IMR-90 (cell line): Measurements from ENCODE around the gene FNBP1L. TPM values are rescaled to one million over a fixed set of nuclear protein-coding genes. Genes with fewer than 3 reads are reported as not detected.

Experiments
- ATAC-seq: fragments of 200-7000 bp; cut with Tn5 transposase; 2 replicates; pipeline ENCODE4 v1.9.1; 2020; ENCODE audit warnings: low read depth, mild to moderate bottlenecking, moderate library complexity
- BruUV-seq: library from RNA; stranded (reverse); fragments of 400-500 nt; replicated peaks from 2 replicates; lab custom pipeline; 2021; lab: Mats Ljungman, UMichigan
- CTCF ChIA-PET: fragments of 300-600 bp; formaldehyde crosslinking; extraction: SDS; loops from one replicate; lab custom pipeline; 2021; ENCODE audit warnings: antibody characterized with exemption; lab: Yijun Ruan, JAX
- POLR2A ChIA-PET: fragments of 300-600 bp; sonication (Branson Sonifier 250); formaldehyde crosslinking; loops from one replicate; lab custom pipeline; 2022; ENCODE audit warnings: antibody characterized with exemption; ENCODE audit not compliant: unreplicated experiment; lab: Charles Lee
- DNase-seq: peaks from one replicate; pipeline ENCODE4 v3.0.0; 2013
- H2AFZ ChIP-seq: replicated peaks from 2 replicates; pipeline ENCODE3; 2013; ENCODE audit warnings: low read length, mild to moderate bottlenecking; ENCODE audit not compliant: poor library complexity
- H2AK5ac ChIP-seq: 2 replicates; pipeline ENCODE4 v1.6.1; 2013; ENCODE audit warnings: low read depth, low read length, inconsistent platforms
- H2AK9ac ChIP-seq: replicated peaks from 2 replicates; pipeline ENCODE3; 2013; ENCODE audit warnings: mild to moderate bottlenecking, low read depth, low read length, moderate library complexity; ENCODE audit not compliant: poor library complexity
- H2BK120ac ChIP-seq: 2 replicates; pipeline ENCODE4 v1.6.1; 2013; ENCODE audit warnings: low read depth, low read length, inconsistent platforms
- H2BK15ac ChIP-seq: 3 replicates; pipeline ENCODE4 v1.6.1; 2013; ENCODE audit warnings: low read depth, low read length, inconsistent platforms
- H2BK20ac ChIP-seq: 2 replicates; pipeline ENCODE4 v1.6.1; 2013; ENCODE audit warnings: low read depth, mild to moderate bottlenecking, inconsistent platforms, low read length, moderate library complexity
- H2BK5ac ChIP-seq: 2 replicates; pipeline ENCODE4 v1.6.1; 2013; ENCODE audit warnings: mild to moderate bottlenecking, low read depth, low read length, inconsistent platforms; ENCODE audit not compliant: poor library complexity, severe bottlenecking
- H3K14ac ChIP-seq: replicated peaks from 2 replicates; pipeline ENCODE4 v1.6.1; 2013; ENCODE audit warnings: low read depth, low read length, inconsistent platforms
- H3K18ac ChIP-seq: 2 replicates; pipeline ENCODE4 v1.6.1; 2013; ENCODE audit warnings: low read depth, low read length, control low read depth
- H3K23ac ChIP-seq: 2 replicates; pipeline ENCODE4 v1.6.1; 2013; ENCODE audit warnings: low read depth, low read length, inconsistent platforms
- H3K27ac ChIP-seq: 2 replicates; pipeline ENCODE4 v1.5.1; 2013; ENCODE audit warnings: mild to moderate bottlenecking, control low read depth, low read length; ENCODE audit not compliant: insufficient read depth
- H3K27me3 ChIP-seq: 2 replicates; pipeline ENCODE4 v1.6.1; 2013; ENCODE audit warnings: low read length; ENCODE audit not compliant: control insufficient read depth, insufficient read depth
- H3K36me3 ChIP-seq: 2 replicates; pipeline ENCODE4 v1.6.1; 2013; ENCODE audit warnings: low read length, mixed read lengths; ENCODE audit not compliant: control insufficient read depth, insufficient read depth
- H3K4ac ChIP-seq: 2 replicates; pipeline ENCODE4 v1.6.1; 2013; ENCODE audit warnings: low read depth, low read length, inconsistent platforms
- H3K4me1 ChIP-seq: 2 replicates; pipeline ENCODE4 v1.6.1; 2013; ENCODE audit warnings: low read length, mixed read lengths; ENCODE audit not compliant: control insufficient read depth, insufficient read depth
- H3K4me2 ChIP-seq: 2 replicates; pipeline ENCODE4 v1.6.1; 2013; ENCODE audit warnings: low read depth, mild to moderate bottlenecking, control low read depth, low read length, moderate library complexity
- H3K4me3 ChIP-seq: 2 replicates; pipeline ENCODE4 v1.5.1; 2013; ENCODE audit warnings: low read depth, mild to moderate bottlenecking, control low read depth, low read length, moderate library complexity; ENCODE audit not compliant: insufficient read depth
- H3K56ac ChIP-seq: 2 replicates; pipeline ENCODE4 v1.6.1; 2013; ENCODE audit warnings: low read length, inconsistent platforms; ENCODE audit not compliant: insufficient read depth; ENCODE audit errors: extremely low read depth
- H3K79me1 ChIP-seq, 2 experiments: 2 replicates each; pipeline ENCODE4 v1.6.1; 2013; ENCODE audit warnings: low read length in 2 of 2, inconsistent platforms in 1 of 2, low read depth in 1 of 2
- H3K9ac ChIP-seq: 2 replicates; pipeline ENCODE4 v1.6.1; 2013; ENCODE audit warnings: low read depth, low read length, control low read depth
- H3K9me1 ChIP-seq: 2 replicates; pipeline ENCODE4 v1.6.1; 2013; ENCODE audit warnings: low read length, inconsistent platforms; ENCODE audit not compliant: insufficient read depth
- H3K9me3 ChIP-seq: 2 replicates; pipeline ENCODE4 v1.6.1; 2013; ENCODE audit warnings: low read length; ENCODE audit not compliant: control insufficient read depth, insufficient read depth
- H4K20me1 ChIP-seq: 2 replicates; pipeline ENCODE4 v1.6.1; 2013; ENCODE audit warnings: low read length, inconsistent platforms; ENCODE audit not compliant: insufficient read depth
- H4K5ac ChIP-seq: 2 replicates; pipeline ENCODE4 v1.6.1; 2013; ENCODE audit warnings: mild to moderate bottlenecking, low read depth, low read length, control low read depth
- H4K8ac ChIP-seq, 2 experiments: 2 replicates each; pipeline ENCODE4 v1.6.1; 2013; ENCODE audit warnings: low read depth in 2 of 2, low read length in 2 of 2, control low read depth in 1 of 2, inconsistent platforms in 1 of 2
- H4K91ac ChIP-seq: 2 replicates; pipeline ENCODE4 v1.6.1; 2013; ENCODE audit warnings: low read depth, low read length, inconsistent platforms; ENCODE audit not compliant: insufficient read depth
- CHD1 ChIP-seq: IDR thresholded peaks from 2 replicates; pipeline ENCODE4 v1.6.1; 2012; ENCODE audit warnings: low read depth, low read length, improper control_type of control experiment
- CTCF ChIP-seq: conservative IDR thresholded peaks from 2 replicates; pipeline ENCODE4 v1.5.1; 2012; ENCODE audit warnings: mild to moderate bottlenecking, low read depth, low read length, improper control_type of control experiment
- FOS ChIP-seq: fragments of 150-350 bp; IDR thresholded peaks from 2 replicates; pipeline ENCODE4 v1.6.1; 2016; ENCODE audit warnings: low read depth, low read length
- MXI1 ChIP-seq: IDR thresholded peaks from 2 replicates; pipeline ENCODE4 v1.6.1; 2012; ENCODE audit warnings: low read depth, mild to moderate bottlenecking, low read length, moderate library complexity, borderline replicate concordance
- NFE2L2 ChIP-seq: fragments of 150-350 bp; IDR thresholded peaks from 2 replicates; pipeline ENCODE4 v1.6.1; 2016; ENCODE audit warnings: low read depth, mild to moderate bottlenecking, low read length
- POLR2A ChIP-seq: IDR thresholded peaks from 2 replicates; pipeline ENCODE4 v1.6.1; 2012; ENCODE audit warnings: mild to moderate bottlenecking, low read depth, low read length
- RCOR1 ChIP-seq: IDR thresholded peaks from 2 replicates; pipeline ENCODE4 v1.6.1; 2012; ENCODE audit warnings: mild to moderate bottlenecking, low read length, improper control_type of control experiment; ENCODE audit not compliant: insufficient replicate concordance
- RFX5 ChIP-seq: IDR thresholded peaks from 2 replicates; pipeline ENCODE4 v1.8.0; 2012; ENCODE audit warnings: low read depth, mild to moderate bottlenecking, low read length, moderate library complexity
- WGBS, 2 experiments: methylation state at CpG; one replicate each; pipeline versions ENCODE4 v1.1.5 to v1.1.7; 2013; ENCODE audit warnings: missing lambda C conversion rate in 2 of 2; ENCODE audit not compliant: insufficient read length in 1 of 2; ENCODE audit errors: extremely low coverage in 2 of 2; 5-methylcytosine and 5-hydroxymethylcytosine counted together
- dilution Hi-C: fragments of 300-500 bp; cut with HindIII; formaldehyde crosslinking; loops from one replicate; pipeline ENCODE4 v1.14.3; 2018; ENCODE audit warnings: low sequenced_read_pairs; ENCODE audit not compliant: unreplicated experiment
- in situ Hi-C: fragments of 300-500 bp; cut with MboI; formaldehyde crosslinking; loops from 3 replicates; pipeline ENCODE4 v1.14.3; 2019; ENCODE audit warnings: low sequenced_read_pairs, inconsistent platforms, mixed read lengths
- intact Hi-C: fragments of 100-400 bp; cut with micrococcal nuclease; formaldehyde crosslinking; loops from 2 replicates; pipeline ENCODE4 v1.10.0; 2022
- polyA plus RNA-seq, 3 experiments: library from polyadenylated mRNA; depleted of rRNA; stranded (reverse); fragments of >200 nt; gene quantifications; 2 replicates each; pipeline ENCODE4 v1.2.3, GENCODE V29; 2012; ENCODE audit warnings: low replicate concordance in 1 of 3
- total RNA-seq: library from RNA; depleted of rRNA; stranded (reverse); fragments of >200 nt; gene quantifications from 2 replicates; pipeline ENCODE4 v1.2.3, GENCODE V29; 2012
- TF ChIP-seq, protein P1 (sequence below): fragments of 150-350 bp; IDR thresholded peaks from 2 replicates; pipeline ENCODE4 v1.6.1; 2017; ENCODE audit warnings: mild to moderate bottlenecking, antibody characterized with exemption, low read length, low read depth

Gene FNBP1L
- total and polyA plus RNA-seq, 2 of the 4 experiments (the other 2 are of a cell fraction) = 9.3 to 15.2 TPM

DNA sequence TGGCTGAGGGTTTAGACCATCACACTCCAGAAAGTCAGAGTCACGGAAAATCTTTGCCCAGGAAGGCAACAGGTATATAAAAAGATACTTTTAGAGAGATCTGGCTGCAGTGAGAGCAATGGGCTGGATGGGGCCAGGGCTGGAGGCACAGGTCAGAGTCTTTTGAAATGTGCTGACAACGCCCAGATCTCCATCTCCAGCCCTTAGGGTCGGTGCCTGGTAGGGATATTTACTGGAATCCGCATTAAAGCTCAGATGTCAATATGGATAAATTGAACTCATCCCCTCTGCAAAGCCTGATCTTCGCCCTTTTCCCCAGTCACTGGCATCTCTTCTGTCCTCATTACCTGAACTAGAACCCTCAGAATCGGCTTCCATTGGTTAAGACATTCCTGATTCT is 151.6 kb downstream of the FNBP1L start:
- Histone ChIP-seq H2BK120ac (no peak overlapping the region), H3K23ac (no peak overlapping the region), H3K56ac (no peak overlapping the region), H3K27me3 (no peaks in the 10 kb centered on the region), H3K4me3 (no peak overlapping the region), H2AFZ (no peak overlapping the region), H3K4me1 (peaks cover 22% of the 10 kb centered on the region), H4K8ac (no peak overlapping the region), H3K9me3 (no peaks in the 10 kb centered on the region), H3K9ac (no peak overlapping the region), H4K5ac (no peak overlapping the region), H2BK5ac (no peak overlapping the region), H3K27ac (no peak overlapping the region), H2AK5ac (no peak overlapping the region), H3K4me2 (no peak overlapping the region), H3K9me1 (peaks cover 50% of the 10 kb centered on the region), H2AK9ac (no peak overlapping the region), H2BK15ac (no peak overlapping the region), H3K79me1 (peaks cover 52 to 97% of the 10 kb centered on the region in 2 experiments), H3K14ac (no peak overlapping the region), H3K18ac (no peak overlapping the region), H3K4ac (no peak overlapping the region), H4K91ac (no peak overlapping the region), H3K36me3 (no peaks in the 10 kb centered on the region), H2BK20ac (no peak overlapping the region), H4K20me1 (peaks cover 93% of the 10 kb centered on the region)
- ATAC-seq (no peak), DNase-seq (no peak)
- WGBS, 2 experiments = 96% methylated on average over 4 of the region's 6 CpGs; no CpG with 5 or more reads in 1 of the 2 experiments
- no peak for TF ChIP-seq RFX5
- TF ChIP-seq FOS = no peak
- TF ChIP-seq CTCF = no peak
- TF ChIP-seq NFE2L2 = no peak
- TF ChIP-seq RCOR1 = no peak
- TF ChIP-seq MXI1 = no peak
- TF ChIP-seq POLR2A = no peak
- TF ChIP-seq, protein P1, sequence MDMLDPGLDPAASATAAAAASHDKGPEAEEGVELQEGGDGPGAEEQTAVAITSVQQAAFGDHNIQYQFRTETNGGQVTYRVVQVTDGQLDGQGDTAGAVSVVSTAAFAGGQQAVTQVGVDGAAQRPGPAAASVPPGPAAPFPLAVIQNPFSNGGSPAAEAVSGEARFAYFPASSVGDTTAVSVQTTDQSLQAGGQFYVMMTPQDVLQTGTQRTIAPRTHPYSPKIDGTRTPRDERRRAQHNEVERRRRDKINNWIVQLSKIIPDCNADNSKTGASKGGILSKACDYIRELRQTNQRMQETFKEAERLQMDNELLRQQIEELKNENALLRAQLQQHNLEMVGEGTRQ = no peak
- no peak for TF ChIP-seq CHD1
- ChIA-PET CTCF (no interaction called here), POLR2A (no interaction called here)
- intact Hi-C loops (no loop called here), in situ Hi-C loops (no loop called here), dilution Hi-C loops (no loop called here)
- no TSS peak for BruUV-seq
